AG04449 (cell line): ENCODE measurements around the gene SUCLG2.

Source experiments
- CTCF ChIA-PET: fragments of 350-600 bp; formaldehyde crosslinking; extraction: SDS; loops from one replicate; lab custom pipeline; 2021; ENCODE audit warnings: antibody characterized with exemption; lab: Yijun Ruan, JAX
- POLR2A ChIA-PET: fragments of 400-600, 350-600 bp; formaldehyde crosslinking; extraction: SDS; loops from one replicate; lab custom pipeline; 2020; ENCODE audit warnings: antibody characterized with exemption, inconsistent platforms; lab: Yijun Ruan, JAX
- DNase-seq: peaks from one replicate; pipeline ENCODE4 v3.0.0-alpha.2; 2010; ENCODE audit warnings: low read depth, low spot score
- H3K4me3 ChIP-seq: 2 replicates; pipeline ENCODE4 v1.5.1; 2011; ENCODE audit warnings: low read depth, mild to moderate bottlenecking, control low read depth, low read length
- TF ChIP-seq, protein P1 (sequence below): IDR thresholded peaks from one replicate; pipeline ENCODE4 v1.5.1; 2011; ENCODE audit warnings: mild to moderate bottlenecking, moderate library complexity, low read length, control low read depth, inconsistent platforms; ENCODE audit not compliant: insufficient read depth; ENCODE audit errors: missing control alignments

Gene SUCLG2

DNA sequence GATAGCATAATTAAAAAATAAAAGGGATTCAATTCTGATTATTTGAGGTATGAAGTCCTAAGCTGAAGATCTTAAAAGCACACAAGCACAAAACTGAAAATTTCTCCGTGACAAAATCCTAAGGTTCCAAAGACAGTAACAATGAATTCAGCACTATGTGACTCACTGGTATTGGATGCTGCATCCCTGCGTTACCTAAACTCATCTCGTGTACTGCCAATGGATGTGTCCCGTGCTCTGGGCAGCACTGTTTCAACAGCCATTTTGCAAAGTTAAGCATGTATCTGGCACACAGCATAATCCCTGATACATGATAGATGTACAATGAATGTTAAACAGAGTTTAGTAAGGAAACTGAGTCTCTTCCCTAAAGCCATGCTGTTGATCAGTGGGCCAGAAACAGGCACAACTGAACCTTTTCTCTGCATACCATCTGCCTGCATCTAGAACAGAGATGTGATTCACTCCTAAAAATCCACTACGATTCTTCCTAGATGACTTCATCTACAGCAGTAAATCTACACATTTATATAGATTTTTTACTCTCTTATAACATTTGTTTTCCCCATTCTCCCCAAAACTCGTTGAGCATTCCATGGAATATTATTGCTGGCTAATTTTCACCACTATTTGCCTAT, 14.3 kb downstream of the SUCLG2 start:
- H3K4me3 ChIP-seq, result no peak overlapping the region
- CTCF ChIA-PET, result interaction anchor here (1.1 to 3.3 kb wide), 2 partner anchors 10 to 256 kb away, joined by 4 to 11 read pairs; no protein-coding TSS in a partner anchor
- TF ChIP-seq, protein P1, sequence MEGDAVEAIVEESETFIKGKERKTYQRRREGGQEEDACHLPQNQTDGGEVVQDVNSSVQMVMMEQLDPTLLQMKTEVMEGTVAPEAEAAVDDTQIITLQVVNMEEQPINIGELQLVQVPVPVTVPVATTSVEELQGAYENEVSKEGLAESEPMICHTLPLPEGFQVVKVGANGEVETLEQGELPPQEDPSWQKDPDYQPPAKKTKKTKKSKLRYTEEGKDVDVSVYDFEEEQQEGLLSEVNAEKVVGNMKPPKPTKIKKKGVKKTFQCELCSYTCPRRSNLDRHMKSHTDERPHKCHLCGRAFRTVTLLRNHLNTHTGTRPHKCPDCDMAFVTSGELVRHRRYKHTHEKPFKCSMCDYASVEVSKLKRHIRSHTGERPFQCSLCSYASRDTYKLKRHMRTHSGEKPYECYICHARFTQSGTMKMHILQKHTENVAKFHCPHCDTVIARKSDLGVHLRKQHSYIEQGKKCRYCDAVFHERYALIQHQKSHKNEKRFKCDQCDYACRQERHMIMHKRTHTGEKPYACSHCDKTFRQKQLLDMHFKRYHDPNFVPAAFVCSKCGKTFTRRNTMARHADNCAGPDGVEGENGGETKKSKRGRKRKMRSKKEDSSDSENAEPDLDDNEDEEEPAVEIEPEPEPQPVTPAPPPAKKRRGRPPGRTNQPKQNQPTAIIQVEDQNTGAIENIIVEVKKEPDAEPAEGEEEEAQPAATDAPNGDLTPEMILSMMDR, result no peak
- no peak for DNase-seq
- POLR2A ChIA-PET, result no interaction called here

DNA sequence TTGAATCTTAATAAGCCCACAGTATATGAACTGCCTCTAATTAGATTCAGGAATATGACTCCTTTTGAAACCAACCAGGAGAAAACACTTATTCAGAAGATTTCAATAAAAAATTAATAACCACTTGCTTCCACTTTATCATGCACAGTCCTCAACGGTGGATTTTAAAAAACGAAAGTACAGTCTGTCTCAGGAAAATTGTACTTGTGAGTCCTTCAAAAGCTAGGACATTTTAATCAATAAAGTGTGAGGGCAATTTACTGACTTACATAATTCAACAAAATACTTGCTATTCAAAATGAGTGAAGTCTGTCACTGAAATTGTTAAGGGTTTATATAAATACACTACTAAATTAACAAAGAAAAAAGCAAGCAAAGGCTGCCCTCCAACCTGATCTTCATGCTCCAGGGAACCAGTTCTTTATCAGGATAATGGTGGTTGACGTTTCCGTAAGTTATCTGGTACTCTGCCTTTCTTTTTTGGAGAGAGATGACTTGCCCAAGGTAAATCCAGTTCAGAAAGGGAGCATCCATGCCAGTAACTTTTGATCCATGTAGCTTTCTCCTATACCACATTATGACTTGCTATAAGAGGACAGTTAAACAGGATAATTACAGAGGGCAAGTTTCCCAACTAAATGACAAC, 17.0 kb downstream of the SUCLG2 start:
- ChIA-PET CTCF (interaction anchor here (1.1 kb wide), 1 partner anchor 19 kb away, joined by 3 read pairs; no protein-coding TSS in a partner anchor), POLR2A (no interaction called here)
- no peak overlapping the region for H3K4me3 ChIP-seq
- DNase-seq, result no peak
- TF ChIP-seq, protein P1, result no peak

GRCh38 chr3:67635806-67636205, 18.6 kb downstream of the SUCLG2 start:
- TF ChIP-seq, protein P1, result no peak
- no peak overlapping the region for H3K4me3 ChIP-seq
- CTCF ChIA-PET, result interaction anchor here (0.8 to 1.5 kb wide), 3 partner anchors 185 to 254 kb away, joined by 3 to 5 read pairs (median 3); no protein-coding TSS in a partner anchor
- POLR2A ChIA-PET, result interaction anchor here (0.6 to 2.3 kb wide), 5 partner anchors 10 to 30 kb away, joined by 3 to 14 read pairs (median 5); partner anchors contain the start of gene SUCLG2
- DNase-seq, result no peak

DNA sequence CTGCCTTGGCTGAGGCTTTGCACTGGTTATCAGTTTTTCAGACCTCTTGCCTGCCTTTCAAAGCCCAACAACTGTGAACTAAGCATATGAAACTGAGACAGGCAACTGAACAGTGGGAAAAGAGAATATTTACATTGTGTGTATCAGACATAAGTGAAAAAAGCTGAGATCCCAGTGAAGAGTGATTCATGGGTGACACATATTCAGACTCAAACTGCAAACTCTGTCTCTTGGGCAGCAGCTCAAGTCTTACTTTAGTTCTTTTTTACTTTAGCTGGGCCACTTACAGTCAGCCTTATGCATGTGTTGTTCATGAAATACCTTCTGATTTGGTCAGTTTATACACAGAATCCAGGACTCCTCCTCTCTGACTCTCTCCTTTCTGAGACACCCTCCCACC, 19.2 kb downstream of the SUCLG2 start:
- CTCF ChIA-PET, result interaction anchor here (0.9 to 1.5 kb wide), 2 partner anchors 186 to 254 kb away, joined by 3 to 5 read pairs; no protein-coding TSS in a partner anchor
- TF ChIP-seq, protein P1, result no peak
- POLR2A ChIA-PET, result interaction anchor here (0.6 to 2.3 kb wide), 5 partner anchors 10 to 29 kb away, joined by 3 to 14 read pairs (median 5); partner anchors contain the start of gene SUCLG2
- DNase-seq, result peak; percentile 69
- no peak overlapping the region for H3K4me3 ChIP-seq

GRCh38 chr3:67630666-67631362, 23.6 kb downstream of the SUCLG2 start:
- ChIA-PET POLR2A (no interaction called here), CTCF (no interaction called here)
- no peak for DNase-seq
- TF ChIP-seq, protein P1, result no peak
- H3K4me3 ChIP-seq, result no peak overlapping the region
